ENCODE measurements around the gene PRICKLE4.

- TF ChIP-seq CTCF (IDR thresholded peaks at IDR 0.05; ENCODE audit: poor library complexity) (no peak), EZH2 (IDR thresholded peaks at IDR 0.05; ENCODE audit: borderline replicate concordance) (no peak), EZH2phosphoT487 (IDR thresholded peaks at IDR 0.05; ENCODE audit: low read depth, severe bottlenecking, unreplicated experiment) (no peak)
Measured at GRCh38 chr6:41747256-41748101, 33.1 kb upstream of the PRICKLE4 start, which contains the start of gene PGC.
